Endothelial cell of umbilical vein (primary cell): Measurements from ENCODE around the gene BICD2. TPM values are rescaled to one million over a fixed set of nuclear protein-coding genes. Genes with fewer than 3 reads are reported as not detected.

ENCODE experiments used
- BruUV-seq: library from RNA; stranded (reverse); fragments of 400-500 nt; replicated peaks from 2 replicates; lab custom pipeline; 2021; lab: Mats Ljungman, UMichigan
- CTCF ChIA-PET: fragments of 300-600, 350-600 bp; sonication (Branson Sonifier 250); formaldehyde crosslinking; loops from one replicate; lab custom pipeline; 2021; ENCODE audit warnings: antibody characterized with exemption, inconsistent platforms; lab: Charles Lee
- POLR2A ChIA-PET: fragments of 300-600, 350-600 bp; sonication (Branson Sonifier 250); formaldehyde crosslinking; loops from one replicate; lab custom pipeline; 2021; ENCODE audit warnings: antibody characterized with exemption, inconsistent platforms; lab: Charles Lee
- DNase-seq: peaks from one replicate; pipeline ENCODE4 v3.0.0-alpha.2; 2011; ENCODE audit warnings: low read depth, low spot score
- FAIRE-seq: peaks from 2 replicates; lab custom pipeline; 2011; peaks lifted over from hg19 to GRCh38; lab: Jason Lieb, UNC
- H2AFZ ChIP-seq: 2 replicates; pipeline ENCODE4 v1.6.0; 2012; ENCODE audit warnings: low read depth, low read length, control low read depth, inconsistent platforms
- H3K27ac ChIP-seq: 2 replicates; pipeline ENCODE4 v1.5.1; 2011; ENCODE audit warnings: low read depth, mild to moderate bottlenecking, control low read depth, low read length, moderate library complexity; ENCODE audit not compliant: insufficient read depth
- H3K27me3 ChIP-seq, 2 experiments: 2 replicates each; pipeline versions ENCODE4 v1.6.0 to v1.6.1; 2011; ENCODE audit warnings: low read length in 2 of 2, mixed read lengths in 1 of 2; ENCODE audit not compliant: control insufficient read depth in 2 of 2, insufficient read depth in 2 of 2
- H3K36me3 ChIP-seq, 2 experiments: 2 replicates in 1 of 2; 3 replicates in 1 of 2; pipeline ENCODE4 v1.5.1; 2011; ENCODE audit warnings: low read length in 2 of 2, mild to moderate bottlenecking in 1 of 2, moderate library complexity in 1 of 2; ENCODE audit not compliant: control insufficient read depth in 2 of 2, insufficient read depth in 2 of 2; ENCODE audit errors: extremely low read depth in 1 of 2
- H3K4me1 ChIP-seq: 3 replicates; pipeline ENCODE4 v1.5.1; 2011; ENCODE audit warnings: mild to moderate bottlenecking, low read length; ENCODE audit not compliant: control insufficient read depth, insufficient read depth; ENCODE audit errors: extremely low read depth
- H3K4me2 ChIP-seq: 2 replicates; pipeline ENCODE4 v1.6.1; 2011; ENCODE audit warnings: low read length, control low read depth, mixed read lengths; ENCODE audit not compliant: insufficient read depth
- H3K4me3 ChIP-seq, 3 experiments: fragments of 200-600 bp in 1 of 3; sonication (generic), shearing (Covaris generic) in 1 of 3; replicated peaks in 1 of 3; 2 replicates each; pipeline ENCODE4 v1.5.1; 2011 to 2016; ENCODE audit warnings: control low read depth in 3 of 3, low read length in 3 of 3, mild to moderate bottlenecking in 2 of 3, inconsistent platforms in 1 of 3, low read depth in 1 of 3, moderate library complexity in 1 of 3; ENCODE audit not compliant: insufficient read depth in 1 of 3
- H3K79me2 ChIP-seq: 2 replicates; pipeline ENCODE4 v1.6.0; 2012; ENCODE audit warnings: low read length, inconsistent platforms; ENCODE audit not compliant: control insufficient read depth, insufficient read depth
- H3K9ac ChIP-seq: replicated peaks from 2 replicates; pipeline ENCODE3; 2011; ENCODE audit warnings: low read length, control low read depth; ENCODE audit not compliant: insufficient read depth; ENCODE audit errors: extremely low read depth
- H3K9me1 ChIP-seq: replicated peaks from 3 replicates; pipeline ENCODE4 v1.6.0; 2011; ENCODE audit warnings: mild to moderate bottlenecking, low read length; ENCODE audit not compliant: control insufficient read depth, insufficient read depth; ENCODE audit errors: extremely low read depth
- H3K9me3 ChIP-seq: replicated peaks from 2 replicates; pipeline ENCODE4 v1.5.1; 2012; ENCODE audit warnings: low read length, inconsistent platforms; ENCODE audit not compliant: control insufficient read depth, insufficient read depth
- H4K20me1 ChIP-seq: replicated peaks from 2 replicates; pipeline ENCODE3; 2011; ENCODE audit warnings: mild to moderate bottlenecking, low read length; ENCODE audit not compliant: control insufficient read depth, insufficient read depth; ENCODE audit errors: extremely low read depth
- CTCF ChIP-seq, 2 donors: IDR thresholded peaks; 1 replicate in 1 of 2; 2 replicates in 1 of 2; pipeline ENCODE4 v1.5.1; 2011; ENCODE audit warnings: low read length in 2 of 2, mild to moderate bottlenecking in 2 of 2, moderate library complexity in 2 of 2, control low read depth in 1 of 2, inconsistent platforms in 1 of 2, low read depth in 1 of 2; ENCODE audit not compliant: insufficient read depth in 1 of 2; ENCODE audit errors: extremely low read depth in 1 of 2
- EZH2 ChIP-seq: IDR thresholded peaks from 2 replicates; pipeline ENCODE4 v1.6.1; 2012; ENCODE audit warnings: borderline replicate concordance, low read depth, mild to moderate bottlenecking, moderate library complexity, low read length, inconsistent platforms; ENCODE audit not compliant: severe bottlenecking
- FOS ChIP-seq: IDR thresholded peaks from 2 replicates; pipeline ENCODE4 v1.6.1; 2011; ENCODE audit warnings: mild to moderate bottlenecking, low read length, moderate library complexity, borderline replicate concordance; ENCODE audit not compliant: insufficient read depth
- GATA2 ChIP-seq: IDR thresholded peaks from 2 replicates; pipeline ENCODE4 v1.7.0; 2011; ENCODE audit warnings: low read depth, mild to moderate bottlenecking, moderate library complexity, mixed read lengths, low read length; ENCODE audit not compliant: insufficient read length, insufficient read depth
- JUN ChIP-seq: IDR thresholded peaks from 2 replicates; pipeline ENCODE4 v1.6.1; 2011; ENCODE audit warnings: borderline replicate concordance, low read depth; ENCODE audit not compliant: insufficient read length, insufficient read depth
- MAX ChIP-seq: IDR thresholded peaks from 2 replicates; pipeline ENCODE4 v1.6.1; 2011; ENCODE audit not compliant: insufficient read depth, insufficient read length
- MYC ChIP-seq: IDR thresholded peaks from one replicate; pipeline ENCODE4 v1.6.1; 2011; ENCODE audit warnings: mild to moderate bottlenecking, low read depth, low read length
- POLR2A ChIP-seq: IDR thresholded peaks from 2 replicates; pipeline ENCODE4 v1.6.1; 2012; ENCODE audit warnings: low read depth, mild to moderate bottlenecking, control low read depth, low read length
- POLR2AphosphoS5 ChIP-seq: IDR thresholded peaks from 2 replicates; pipeline ENCODE4 v1.6.1; 2012; ENCODE audit warnings: low read depth, mild to moderate bottlenecking, control low read depth, low read length, moderate library complexity; ENCODE audit not compliant: insufficient read depth
- dilution Hi-C: fragments of 300-500 bp; cut with MboI; formaldehyde crosslinking; loops from one replicate; pipeline ENCODE4 v1.15.0; 2019; ENCODE audit warnings: low sequenced_read_pairs; ENCODE audit not compliant: extremely low pct_ligation_motif_present
- intact Hi-C: fragments of 100-400 bp; cut with micrococcal nuclease; formaldehyde crosslinking; loops from one replicate; pipeline ENCODE4 v1.10.0; 2022
- polyA plus RNA-seq, 4 experiments: library from polyadenylated mRNA; depleted of rRNA in 3 of 4; stranded (reverse) in 3 of 4; unstranded in 1 of 4; fragments of >200 nt; gene quantifications; 2 replicates each; pipeline versions ENCODE4 v1.2.1 to v1.2.3, GENCODE V29; 2011 to 2012; ENCODE audit warnings: missing spikeins in 1 of 4
- total RNA-seq: library from RNA; stranded (reverse); gene quantifications from 2 replicates; pipeline ENCODE4 v1.2.3, GENCODE V29; 2021

Gene BICD2
- total and polyA plus RNA-seq, 2 donors (not counting 3 experiments of a cell fraction or from before 2014, with no cell fraction given), result 14.3 to 39.3 TPM

GRCh38 chr9:92761686-92762085, 2.9 kb downstream of the BICD2 start:
- intact Hi-C loops, result loop anchor here (10.0 kb wide), 1 partner anchor 437 kb away; the partner anchor contains the start of genes CENPP and NOL8
- TF ChIP-seq FOS (no peak), MYC (no peak), JUN (no peak), MAX (no peak), EZH2 (no peak), POLR2A (no peak), GATA2 (no peak), POLR2AphosphoS5 (no peak), CTCF (IDR thresholded peaks at IDR 0.05; ENCODE audit: extremely low read depth in 1 of 2, insufficient read depth in 1 of 2, low read depth in 1 of 2, low read length in 2 of 2) (no peak)
- Histone ChIP-seq H4K20me1 (no peaks in the 10 kb centered on the region), H3K4me2 (no peak overlapping the region), H3K27ac (no peak overlapping the region), H2AFZ (no peak overlapping the region), H3K79me2 (peaks cover 68% of the 10 kb centered on the region), H3K4me1 (peaks cover 16% of the 10 kb centered on the region), H3K9ac (no peak overlapping the region), H3K27me3 (no peaks in the 10 kb centered on the region), H3K9me3 (no peaks in the 10 kb centered on the region), H3K4me3 (no peak overlapping the region), H3K36me3 (no peaks in the 10 kb centered on the region), H3K9me1 (no peaks in the 10 kb centered on the region)
- POLR2A ChIA-PET, result no interaction called here
- no TSS peak for BruUV-seq
- CTCF ChIA-PET, result interaction anchor here (0.6 to 1.2 kb wide), 2 partner anchors 15 to 19 kb away, joined by 3 to 4 read pairs; no protein-coding TSS in a partner anchor
- DNase-seq (no peak), FAIRE-seq (no peak)
- dilution Hi-C loops, result no loop called here
